ES-I3 (cell line): Measurements from ENCODE around the gene CNTNAP2.

Source experiments
- H3K36me3 ChIP-seq: 2 replicates; pipeline ENCODE4 v1.6.1; 2013; ENCODE audit warnings: mild to moderate bottlenecking, low read length, control low read depth, moderate library complexity; ENCODE audit not compliant: insufficient read depth
- H3K4me1 ChIP-seq: 2 replicates; pipeline ENCODE4 v1.6.1; 2013; ENCODE audit warnings: mild to moderate bottlenecking, control low read depth, low read length; ENCODE audit not compliant: insufficient read depth
- H3K9ac ChIP-seq: 2 replicates; pipeline ENCODE4 v1.6.1; 2013; ENCODE audit warnings: low read depth, mild to moderate bottlenecking, low read length, moderate library complexity
- H3K9me3 ChIP-seq: 2 replicates; pipeline ENCODE4 v1.6.1; 2013; ENCODE audit warnings: mild to moderate bottlenecking, low read length, moderate library complexity; ENCODE audit not compliant: control insufficient read depth, insufficient read depth

Gene CNTNAP2

GRCh38 chr7:147547252-147547897, 1430.8 kb downstream of the CNTNAP2 start:
- H3K9me3 ChIP-seq, result peaks cover 10% of the 10 kb centered on the region; the same call in 1 of the 2 replicates
- no peaks in the 10 kb centered on the region for H3K4me1 ChIP-seq
- no peak overlapping the region for H3K9ac ChIP-seq
- H3K36me3 ChIP-seq, result no peaks in the 10 kb centered on the region

GRCh38 chr7:147556317-147556716, 1439.7 kb downstream of the CNTNAP2 start:
- H3K4me1 ChIP-seq, result no peaks in the 10 kb centered on the region
- H3K36me3 ChIP-seq, result no peaks in the 10 kb centered on the region
- H3K9me3 ChIP-seq, result no peaks in the 10 kb centered on the region
- no peak overlapping the region for H3K9ac ChIP-seq

GRCh38 chr7:147563669-147564068, 1447.1 kb downstream of the CNTNAP2 start:
- H3K9ac ChIP-seq, result no peak overlapping the region
- no peaks in the 10 kb centered on the region for H3K36me3 ChIP-seq
- H3K4me1 ChIP-seq, result 0 out of 2 replicates have a peak, but pooled peaks cover 4% of the 10 kb centered on the region
- H3K9me3 ChIP-seq, result no peaks in the 10 kb centered on the region

GRCh38 chr7:147564786-147565476, 1448.3 kb downstream of the CNTNAP2 start:
- Histone ChIP-seq H3K9ac (no peak overlapping the region), H3K36me3 (no peaks in the 10 kb centered on the region), H3K4me1 (0 out of 2 replicates have a peak, but pooled peaks cover 4% of the 10 kb centered on the region), H3K9me3 (no peaks in the 10 kb centered on the region)

GRCh38 chr7:147567043-147567442, 1450.4 kb downstream of the CNTNAP2 start:
- H3K36me3 ChIP-seq, result no peaks in the 10 kb centered on the region
- 0 out of 2 replicates have a peak, but pooled peaks cover 4% of the 10 kb centered on the region for H3K4me1 ChIP-seq
- no peak overlapping the region for H3K9ac ChIP-seq
- H3K9me3 ChIP-seq, result no peaks in the 10 kb centered on the region

GRCh38 chr7:147569116-147569913, 1452.7 kb downstream of the CNTNAP2 start:
- Histone ChIP-seq H3K9me3 (no peaks in the 10 kb centered on the region), H3K9ac (no peak overlapping the region), H3K4me1 (0 out of 2 replicates have a peak, but pooled peaks cover 4% of the 10 kb centered on the region)

GRCh38 chr7:147570390-147570789, 1453.8 kb downstream of the CNTNAP2 start:
- no peaks in the 10 kb centered on the region for H3K36me3 ChIP-seq
- no peak overlapping the region for H3K9ac ChIP-seq
- no peaks in the 10 kb centered on the region for H3K9me3 ChIP-seq
- H3K4me1 ChIP-seq, result no peaks in the 10 kb centered on the region

More at GRCh38 chr7:147569116-147569913, 1452.7 kb downstream of the CNTNAP2 start:
- no peaks in the 10 kb centered on the region for H3K36me3 ChIP-seq

GRCh38 chr7:147571436-147572185, 1455.0 kb downstream of the CNTNAP2 start:
- no peaks in the 10 kb centered on the region for H3K4me1 ChIP-seq
- H3K36me3 ChIP-seq, result no peaks in the 10 kb centered on the region
- H3K9ac ChIP-seq, result no peak overlapping the region
- H3K9me3 ChIP-seq, result no peaks in the 10 kb centered on the region

GRCh38 chr7:147578196-147578595, 1461.6 kb downstream of the CNTNAP2 start:
- H3K4me1 ChIP-seq, result no peaks in the 10 kb centered on the region
- H3K9me3 ChIP-seq, result no peaks in the 10 kb centered on the region
- no peak overlapping the region for H3K9ac ChIP-seq
- no peaks in the 10 kb centered on the region for H3K36me3 ChIP-seq

GRCh38 chr7:147579148-147579547, 1462.5 kb downstream of the CNTNAP2 start:
- Histone ChIP-seq H3K9ac (no peak overlapping the region), H3K4me1 (no peaks in the 10 kb centered on the region), H3K36me3 (no peaks in the 10 kb centered on the region), H3K9me3 (no peaks in the 10 kb centered on the region)

- Histone ChIP-seq H3K9ac (no peak overlapping the region), H3K4me1 (peaks cover 13% of the 10 kb centered on the region; the same call in 1 of the 2 replicates), H3K9me3 (peaks cover 3% of the 10 kb centered on the region; the same call in 1 of the 2 replicates), H3K36me3 (no peaks in the 10 kb centered on the region)
Observed at GRCh38 chr7:147584771-147585193, 1468.2 kb downstream of the CNTNAP2 start.

GRCh38 chr7:147586110-147586509, 1469.5 kb downstream of the CNTNAP2 start:
- H3K9ac ChIP-seq, result no peak overlapping the region
- peaks cover 3% of the 10 kb centered on the region; the same call in 1 of the 2 replicates for H3K9me3 ChIP-seq
- peaks cover 13% of the 10 kb centered on the region; the same call in 1 of the 2 replicates for H3K4me1 ChIP-seq
- H3K36me3 ChIP-seq, result no peaks in the 10 kb centered on the region

GRCh38 chr7:147586526-147586925, 1469.9 kb downstream of the CNTNAP2 start:
- no peak overlapping the region for H3K9ac ChIP-seq
- no peaks in the 10 kb centered on the region for H3K36me3 ChIP-seq
- peaks cover 3% of the 10 kb centered on the region; the same call in 1 of the 2 replicates for H3K9me3 ChIP-seq
- peaks cover 13% of the 10 kb centered on the region; the same call in 1 of the 2 replicates for H3K4me1 ChIP-seq
